Stromal cell of bone marrow (primary cell): ENCODE data around the gene INHBA.

ENCODE experiments used
- DNase-seq: peaks from one replicate; pipeline ENCODE4 v3.0.0-alpha.2; 2012; ENCODE audit warnings: low read depth

INHBA gene

DNA sequence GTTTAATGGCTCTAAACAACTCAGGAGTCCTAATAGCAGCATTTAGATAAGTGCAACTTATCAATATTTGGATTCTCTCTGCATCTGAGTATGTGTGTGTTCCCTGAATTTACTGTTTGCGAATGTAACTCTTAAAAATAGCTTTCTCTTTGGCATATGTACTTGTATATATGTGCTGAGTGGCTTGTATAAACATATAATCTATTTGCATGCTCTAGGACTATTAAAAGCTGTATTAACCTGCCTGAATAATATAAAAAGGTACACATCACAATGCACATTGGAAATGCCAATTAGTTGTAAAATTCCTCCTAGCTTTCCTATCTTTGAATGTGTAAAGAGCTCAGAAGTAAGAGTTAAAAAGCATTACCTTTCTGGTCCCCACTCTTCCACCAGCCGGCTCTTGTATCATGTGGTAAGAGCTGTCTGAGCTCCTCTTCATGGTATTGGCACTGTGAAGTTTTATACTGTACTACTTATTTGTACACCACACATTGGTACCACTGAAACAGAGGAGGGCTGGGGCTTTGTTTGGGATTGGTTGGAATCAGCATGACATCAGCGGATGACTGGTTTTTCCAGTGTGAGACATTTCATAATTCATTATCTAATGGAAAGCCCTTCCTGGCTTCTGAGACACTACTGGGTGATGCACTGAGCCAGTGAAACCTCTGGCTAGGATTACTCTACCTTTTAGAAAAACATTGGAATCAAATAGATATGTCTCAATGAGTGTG is at the start of gene INHBA:
Gene INHBA, minus strand, starts transcription at position 456 of the 737 bp plus-strand sequence. CDS start 2,716 bp downstream, outside the sequence.
- peak; percentile 96 for DNase-seq

DNA sequence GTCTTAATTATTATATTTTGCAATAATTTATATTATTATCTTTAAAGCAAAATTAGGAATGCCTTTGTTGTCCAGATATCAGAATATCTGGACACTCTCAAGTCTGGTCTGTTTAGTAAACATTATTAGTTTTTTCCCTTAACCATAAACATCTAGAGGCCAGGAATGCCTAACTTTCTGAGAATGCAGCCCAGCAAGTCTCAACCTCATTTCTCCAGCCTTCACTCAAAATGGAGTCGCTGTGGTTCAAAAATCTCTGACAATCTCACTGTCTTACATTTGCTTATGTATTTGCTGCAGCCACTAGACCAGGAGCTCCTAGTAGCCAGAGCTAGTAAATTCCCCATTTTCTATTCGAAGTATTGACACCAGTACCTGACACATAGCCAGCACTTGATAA is 49.7 kb upstream of the INHBA start:
- no peak for DNase-seq

DNA sequence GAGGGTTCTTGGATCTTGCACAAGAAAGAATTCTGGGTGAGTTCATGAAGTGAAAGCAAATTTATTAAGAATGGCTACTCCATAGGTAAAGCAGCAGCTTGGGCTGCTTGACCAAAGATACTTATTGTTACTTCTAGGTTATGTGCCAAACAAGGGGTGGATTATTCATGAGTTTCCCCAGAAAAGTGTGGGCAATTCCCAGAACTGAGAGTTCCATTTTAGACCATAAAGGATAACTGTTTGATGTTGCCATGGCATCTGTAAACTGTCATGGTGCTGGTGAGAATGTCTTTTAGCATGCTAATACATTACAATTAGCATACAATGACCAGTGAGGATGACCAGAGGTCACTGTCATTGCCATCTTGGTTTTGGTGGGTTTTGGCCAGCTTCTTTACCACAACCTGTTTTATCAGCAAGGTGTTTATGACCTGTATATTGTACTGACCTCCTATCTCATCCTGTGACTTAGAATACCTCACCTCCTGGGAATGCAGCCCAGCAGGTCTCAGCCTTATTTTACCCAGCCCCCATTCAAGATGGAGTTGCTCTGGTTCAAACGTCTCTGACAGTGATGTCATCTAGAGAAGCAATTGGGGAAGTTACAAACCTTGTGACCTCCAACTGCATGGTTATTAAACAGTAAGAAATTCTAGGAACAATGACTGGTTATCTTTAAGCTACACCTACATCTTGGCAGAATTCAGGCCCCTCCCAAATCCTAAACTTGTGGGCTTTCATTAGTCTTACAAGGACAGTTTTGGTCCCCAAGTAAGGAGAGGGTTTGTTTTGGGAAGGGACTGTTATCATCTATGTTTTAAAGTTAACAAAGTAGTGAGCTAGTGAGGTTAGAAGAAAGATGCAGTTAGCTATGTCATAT is 48.0 kb upstream of the INHBA start:
- no peak for DNase-seq

DNA sequence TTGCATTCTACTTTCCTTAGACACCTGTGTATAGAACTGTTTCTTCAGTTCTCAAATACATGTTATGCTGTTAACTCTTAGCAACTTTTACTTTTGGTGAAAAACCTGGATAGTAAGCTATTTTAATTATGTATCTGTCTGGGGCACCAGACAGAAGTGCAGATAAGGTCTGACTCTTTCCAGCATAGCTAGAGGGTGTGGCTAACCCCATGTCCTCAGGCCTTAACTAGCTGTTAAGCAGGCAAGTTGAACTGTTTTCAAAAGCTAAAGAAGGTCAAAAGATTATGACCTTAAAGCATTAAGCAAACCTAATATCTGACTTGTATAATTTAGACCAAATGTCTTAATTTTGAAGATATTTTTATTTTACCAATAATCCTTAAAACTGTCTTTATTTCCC is 45.1 kb upstream of the INHBA start:
- DNase-seq = no peak

DNA sequence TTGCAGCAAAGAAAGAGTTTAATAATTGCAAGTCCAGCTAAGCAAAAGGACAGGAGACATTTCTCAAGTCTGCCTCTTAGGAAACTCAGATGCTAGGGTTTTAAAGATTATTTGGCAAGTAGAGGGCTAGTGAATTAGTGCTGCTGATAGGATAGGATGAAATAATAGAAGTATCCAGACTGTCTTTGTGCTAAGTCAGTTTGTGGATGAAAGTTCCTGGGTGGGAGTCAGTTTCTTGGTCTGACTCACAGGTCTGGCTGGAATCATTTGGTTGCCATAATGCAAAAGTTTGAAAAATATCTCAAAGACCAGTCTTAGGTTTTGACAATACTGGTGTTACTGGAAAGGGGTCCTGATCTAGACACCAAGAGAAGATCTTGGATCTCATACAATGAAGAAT is 42.6 kb upstream of the INHBA start:
- no peak for DNase-seq

DNA sequence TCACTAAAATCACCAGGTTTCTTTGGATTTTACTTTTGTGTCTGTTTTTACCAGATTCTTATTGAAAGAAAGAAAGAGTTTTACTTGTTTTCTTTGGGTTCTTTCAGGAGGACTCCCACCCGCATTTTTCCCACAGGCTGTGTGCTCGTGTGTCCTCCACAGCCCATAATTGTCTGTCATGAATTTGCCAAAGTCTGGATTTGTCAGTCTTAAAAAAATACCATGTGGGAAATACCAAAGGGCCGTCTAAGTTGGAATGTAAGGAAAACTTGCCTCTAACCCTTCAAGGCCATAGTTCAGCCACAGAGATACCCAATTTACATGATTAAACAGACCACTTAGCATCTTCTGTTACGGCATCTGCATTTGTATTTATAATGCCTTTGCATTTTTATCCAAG is 41.3 kb upstream of the INHBA start:
- DNase-seq = no peak

DNA sequence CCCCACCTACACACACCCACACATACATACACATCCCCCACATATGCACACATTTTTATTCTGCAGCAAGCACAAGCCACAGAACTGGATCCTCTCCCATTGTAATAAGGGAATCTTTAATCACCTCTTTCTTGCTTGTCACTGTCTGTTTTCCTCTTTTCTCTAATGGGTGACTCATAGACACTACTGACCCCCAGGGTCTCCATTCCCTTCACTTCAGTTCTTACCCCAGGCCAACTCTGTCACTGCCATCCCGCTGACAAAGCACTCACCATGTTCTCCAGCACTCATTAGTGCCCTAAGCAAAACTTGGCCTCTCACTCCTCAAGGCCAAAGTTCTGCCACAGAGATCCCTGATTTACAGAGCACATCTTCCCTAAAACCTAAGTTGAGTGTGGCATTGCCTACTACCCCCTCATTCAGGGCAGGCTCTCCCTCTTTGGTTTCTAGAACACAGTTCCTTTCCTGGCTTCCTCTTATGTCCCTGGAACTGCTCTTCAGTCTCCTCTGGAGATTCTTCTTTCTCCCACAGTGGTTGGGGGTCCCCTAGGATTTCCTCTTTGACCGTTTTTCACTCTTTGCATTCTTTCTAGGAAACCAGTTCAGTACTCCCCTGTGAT is 39.6 kb upstream of the INHBA start:
- DNase-seq = no peak

DNA sequence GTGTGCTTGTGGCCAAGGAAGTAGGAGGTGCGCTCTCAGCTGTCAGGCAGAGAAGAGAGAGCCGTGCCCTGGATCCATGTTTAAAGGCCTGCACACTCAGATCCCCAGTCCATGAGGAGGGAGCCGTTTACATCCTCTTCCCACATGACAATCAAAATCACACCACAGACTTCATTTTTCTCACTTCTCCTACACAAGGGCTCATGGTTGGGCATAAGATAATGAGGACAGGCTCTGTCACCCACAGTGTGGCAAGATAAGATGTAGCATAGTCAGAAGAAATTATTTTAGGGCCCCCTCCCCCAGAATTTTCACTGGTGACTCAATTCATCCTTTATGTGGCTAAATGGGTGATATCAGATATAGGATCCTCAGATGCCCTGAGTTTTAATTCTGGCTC is 35.9 kb upstream of the INHBA start:
- DNase-seq = no peak

DNA sequence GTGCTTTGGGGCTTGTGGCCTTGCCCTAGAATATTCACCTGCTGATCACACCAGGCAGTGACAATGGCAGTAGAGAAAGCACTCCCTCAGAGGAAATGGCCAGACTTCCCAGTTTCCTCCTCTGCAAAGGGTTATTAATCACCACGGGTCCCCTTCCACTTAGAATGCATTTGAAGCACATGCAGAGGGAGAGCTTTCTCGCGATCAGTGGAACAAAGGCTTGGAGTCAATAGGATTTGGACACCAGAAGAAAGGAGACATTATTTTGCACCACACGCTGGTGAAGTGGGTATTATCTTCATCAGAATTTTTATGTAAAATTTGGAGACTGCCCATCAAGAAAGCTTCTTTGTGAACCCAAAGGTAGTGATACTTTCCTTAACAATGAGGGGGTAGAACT is 35.4 kb upstream of the INHBA start:
- no peak for DNase-seq

DNA sequence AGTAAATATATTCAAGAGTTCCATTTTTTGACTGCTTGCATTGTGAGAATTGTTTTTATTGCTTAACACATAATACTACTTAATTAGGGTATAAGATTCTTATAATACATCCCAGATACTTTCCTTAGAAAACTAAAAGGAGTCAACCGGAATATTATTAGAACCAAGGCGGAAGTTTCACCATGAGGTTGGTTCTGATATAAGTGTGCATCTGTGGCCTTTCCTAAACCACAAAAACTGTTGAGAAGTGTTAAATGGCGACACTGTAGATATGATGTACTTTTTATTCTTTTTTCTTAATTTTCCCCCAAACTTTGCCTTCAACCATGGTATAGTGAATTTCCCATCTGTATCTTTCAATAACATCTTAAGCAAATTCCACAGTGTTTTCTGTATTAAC is 32.3 kb upstream of the INHBA start:
- DNase-seq = no peak

DNA sequence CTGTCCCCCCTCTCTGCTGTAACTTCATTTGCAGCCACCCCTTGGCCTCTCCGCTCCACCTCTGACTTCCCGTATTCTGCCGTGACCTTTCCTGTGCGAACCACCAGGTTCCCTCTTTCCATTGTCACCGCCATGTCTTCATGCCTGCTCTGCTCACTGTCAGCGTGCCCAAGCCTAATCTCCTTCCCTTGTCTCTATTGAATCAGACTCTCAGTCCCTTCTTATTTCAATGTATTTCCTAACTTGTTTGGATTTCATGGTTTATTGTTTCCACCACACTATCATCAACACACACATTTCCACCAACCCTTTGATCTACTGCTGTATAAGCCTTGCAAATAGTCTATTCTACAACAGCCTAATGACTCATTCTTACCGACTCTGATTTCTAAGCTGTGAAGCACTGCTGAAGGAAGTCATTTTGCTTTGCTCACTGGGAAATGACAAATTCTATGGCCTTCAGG is 30.0 kb upstream of the INHBA start:
- DNase-seq = no peak

DNA sequence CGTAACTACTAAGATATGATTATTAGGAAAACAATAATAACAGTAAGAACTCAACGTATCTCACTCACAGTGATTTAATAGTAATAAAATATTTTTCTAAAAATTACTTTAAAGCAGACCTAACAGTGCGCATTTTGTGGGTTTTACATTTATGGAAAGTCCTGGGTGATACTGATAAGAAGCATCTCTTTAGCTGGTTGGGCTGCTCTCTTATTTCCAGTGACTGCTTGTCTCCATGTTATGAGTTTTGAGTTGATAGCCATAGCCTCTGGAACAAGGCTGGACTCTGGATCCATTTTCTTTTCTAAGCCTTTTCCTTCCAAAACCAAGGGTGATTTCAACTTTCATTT is 29.5 kb upstream of the INHBA start:
- DNase-seq = no peak

DNA sequence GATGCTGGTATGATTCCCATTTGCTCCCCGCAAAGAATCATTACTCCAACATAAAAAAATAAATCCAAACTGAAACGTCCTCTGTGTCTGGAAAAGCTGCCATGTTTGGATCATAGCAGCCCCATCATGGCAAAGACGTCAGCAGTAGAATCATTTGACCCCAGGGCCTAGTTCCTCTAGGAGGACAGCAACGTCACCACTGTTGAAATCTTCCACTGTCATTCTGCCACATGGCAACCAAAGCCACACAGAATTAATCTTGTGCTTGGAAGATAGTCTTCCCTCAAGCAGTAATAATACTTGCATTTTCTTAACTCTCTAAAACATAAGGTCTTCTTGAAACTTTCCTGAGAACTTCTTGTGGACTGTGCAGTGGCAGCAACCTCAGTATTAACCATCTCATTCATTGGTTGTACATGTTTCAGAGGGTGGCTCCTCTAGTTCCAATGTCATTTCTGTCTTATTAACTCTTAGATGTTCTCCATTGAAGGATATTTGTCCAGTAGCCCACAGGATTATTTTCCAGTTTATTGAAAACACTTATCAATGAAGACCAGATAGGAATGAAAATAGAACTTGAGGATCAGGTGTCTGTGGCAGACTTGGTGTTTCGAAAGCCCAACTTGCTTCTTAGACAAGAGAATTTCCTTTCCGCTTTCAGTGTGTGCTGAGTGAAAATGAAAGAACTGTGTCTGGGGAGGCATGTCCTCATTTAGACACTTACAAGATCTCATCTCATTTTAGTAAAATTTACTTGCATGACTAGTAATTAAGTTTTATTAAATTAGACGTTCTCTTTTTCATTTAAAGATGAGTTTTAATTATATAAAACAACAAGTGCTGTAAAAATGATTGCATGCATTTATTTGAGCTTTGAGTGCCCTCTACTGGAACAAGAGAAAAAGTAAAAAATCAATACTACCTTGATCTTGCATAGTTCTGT is 28.9 kb upstream of the INHBA start:
- no peak for DNase-seq

DNA sequence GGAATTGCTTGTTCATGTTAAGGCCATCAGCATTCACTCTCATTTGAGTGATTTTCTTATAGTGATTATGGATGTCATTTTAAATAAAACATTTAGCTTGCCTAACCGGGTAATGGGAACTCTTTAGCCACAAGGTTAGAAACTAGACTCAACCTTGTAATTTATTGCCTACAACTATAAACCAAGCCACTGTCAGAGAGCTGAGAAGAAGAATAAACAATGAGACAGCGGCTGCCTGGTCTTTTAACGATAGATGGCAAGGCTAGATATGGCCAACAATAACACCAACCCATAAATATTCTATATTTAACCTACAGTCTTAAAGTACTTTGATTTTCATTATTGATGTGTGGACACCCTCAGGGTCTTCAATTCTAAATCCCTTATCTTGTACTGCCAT is 27.8 kb upstream of the INHBA start:
- DNase-seq = no peak

DNA sequence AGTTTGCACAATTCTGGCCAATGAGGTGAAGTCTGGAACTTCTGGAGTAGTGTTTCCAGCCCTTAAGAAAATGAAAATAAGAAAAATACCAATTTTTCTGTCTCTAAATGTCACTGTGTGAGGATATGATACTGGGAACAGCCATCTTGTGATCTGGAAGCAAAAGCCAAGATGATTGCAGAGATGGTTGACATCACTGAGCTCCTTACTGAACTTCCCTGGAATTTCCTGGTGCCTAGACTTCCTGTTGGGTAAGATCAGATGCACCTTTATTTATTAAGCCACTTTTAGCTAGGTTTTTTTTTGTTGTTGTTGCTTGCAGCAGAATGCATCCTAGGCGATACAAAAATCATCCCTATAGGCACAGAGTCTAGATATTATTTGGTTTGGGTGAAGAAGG is 27.3 kb upstream of the INHBA start:
- DNase-seq = no peak

DNA sequence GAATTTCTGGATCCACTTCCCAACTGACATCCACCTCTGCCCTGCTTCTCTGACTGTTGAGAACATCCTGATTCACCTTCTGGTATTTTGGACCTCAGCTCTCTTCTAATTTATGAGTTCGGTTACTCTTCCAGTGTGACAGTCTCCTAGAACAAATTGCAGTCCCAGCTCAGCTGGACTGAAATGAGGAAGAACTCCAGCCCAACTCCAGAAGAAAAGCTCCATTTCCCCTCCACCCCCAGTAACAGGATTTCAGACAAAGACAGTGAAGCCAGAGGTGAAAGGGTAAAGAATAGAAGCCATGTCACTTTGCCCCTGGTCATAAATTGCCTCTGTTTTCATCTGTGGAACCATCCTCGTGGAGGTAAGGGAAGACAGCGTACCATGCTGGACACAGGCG is 26.2 kb upstream of the INHBA start:
- DNase-seq = no peak

DNA sequence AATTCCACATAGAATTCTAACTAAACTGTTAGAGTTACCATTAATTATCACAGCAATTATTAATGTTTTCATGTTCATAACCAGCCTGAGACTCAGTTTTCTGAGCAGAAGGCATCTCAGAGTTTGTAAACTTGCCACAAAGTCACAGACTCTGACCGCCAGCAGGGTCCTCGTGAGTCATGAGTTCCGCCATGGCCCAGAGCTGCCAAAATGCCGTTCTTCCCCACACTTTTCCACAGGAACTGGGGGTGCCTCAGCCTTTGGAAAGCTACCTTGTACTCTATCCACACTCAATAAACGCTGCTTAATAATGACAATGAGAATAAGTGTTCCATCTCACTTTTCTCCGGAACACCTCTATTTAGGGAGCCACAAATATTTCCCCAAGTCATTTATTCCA is 22.1 kb upstream of the INHBA start:
- no peak for DNase-seq

DNA sequence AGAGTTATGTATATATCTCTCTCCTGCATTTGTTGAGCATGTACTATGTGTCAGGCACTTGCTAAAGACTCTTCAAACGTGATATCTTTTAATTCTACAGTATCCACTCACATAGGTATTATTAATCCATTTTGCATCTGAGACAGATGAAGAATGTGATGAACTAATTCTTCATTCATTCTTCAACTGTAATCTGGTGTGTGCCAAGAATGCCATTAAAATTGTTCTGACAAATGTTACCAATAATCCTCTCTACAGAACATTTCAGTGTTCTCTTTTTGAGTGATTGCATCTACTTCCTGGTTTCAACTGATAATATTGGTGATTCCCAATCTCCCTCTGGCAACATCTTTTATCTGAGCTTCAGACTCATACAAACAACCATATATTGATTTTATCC is 18.0 kb upstream of the INHBA start:
- DNase-seq = no peak

DNA sequence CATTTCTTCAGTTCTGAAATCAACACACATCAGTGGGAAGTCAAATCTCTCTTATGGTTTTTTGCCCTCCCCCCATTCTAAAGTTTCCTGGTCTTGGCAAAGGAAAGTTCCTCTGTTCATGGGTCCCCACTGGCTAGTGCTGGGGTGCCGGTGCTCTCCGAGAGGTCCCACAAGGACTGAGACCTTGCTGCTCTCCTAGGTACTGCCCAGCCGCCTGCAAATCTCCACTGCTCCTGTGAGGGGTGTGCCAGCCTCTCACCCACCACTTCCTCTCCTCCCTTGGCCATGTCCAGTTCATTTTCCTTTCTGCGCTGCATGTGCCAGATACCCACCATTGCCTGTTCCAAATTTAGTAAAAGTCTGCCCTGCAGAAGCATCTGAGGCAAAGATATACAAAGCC is 17.2 kb upstream of the INHBA start:
- DNase-seq = no peak

DNA sequence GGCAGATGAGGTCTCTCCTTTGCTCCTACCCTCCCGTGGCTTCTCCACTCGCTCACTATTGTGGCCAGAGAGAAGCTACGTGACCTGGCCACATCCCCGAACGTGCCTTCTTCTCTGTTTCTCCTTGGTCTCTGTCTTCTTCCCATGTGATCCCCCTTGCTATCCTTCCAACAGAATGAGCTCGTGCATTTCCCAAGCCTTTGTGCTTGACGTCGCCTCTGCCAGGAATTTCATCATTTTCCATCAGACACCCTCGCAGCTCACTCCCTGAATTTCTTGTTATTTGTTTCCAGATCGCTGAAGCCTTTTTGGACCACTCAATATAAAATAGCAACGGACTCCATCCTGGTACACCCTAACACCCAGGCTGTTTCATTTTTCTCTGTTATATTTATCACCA is 13.8 kb upstream of the INHBA start:
- DNase-seq = no peak

DNA sequence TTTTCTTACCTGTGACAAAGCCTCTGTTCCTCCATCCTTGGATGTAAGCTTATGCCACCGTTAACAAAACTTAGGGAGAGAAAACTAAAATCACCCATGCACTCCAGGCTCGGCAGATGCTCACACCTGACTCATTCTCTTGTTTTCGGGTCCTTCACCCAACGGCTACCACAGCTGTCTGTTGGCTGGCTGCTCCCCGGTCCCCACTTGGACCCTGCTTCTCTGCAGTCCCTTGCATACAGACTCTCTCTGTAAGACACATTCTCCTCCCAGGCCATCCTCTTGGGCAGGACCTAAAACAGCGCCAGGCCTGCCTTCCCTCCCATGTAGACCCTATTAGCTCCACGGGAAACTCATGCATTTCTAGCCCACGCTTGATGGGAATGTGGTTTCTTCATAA is 12.1 kb upstream of the INHBA start:
- DNase-seq = no peak
